Measurements from ENCODE around the gene SWAP70.
"Not testable (repeated sequence)": the region's sequence is repeated elsewhere in the genome, so short reads cannot be mapped to it uniquely, and the experiment has no call there.

Gene SWAP70

GRCh38 chr11:9722893-9723292 is 59.0 kb downstream of the SWAP70 start:
- DNase-seq (ENCODE audit: low read depth), result no peak

DNA sequence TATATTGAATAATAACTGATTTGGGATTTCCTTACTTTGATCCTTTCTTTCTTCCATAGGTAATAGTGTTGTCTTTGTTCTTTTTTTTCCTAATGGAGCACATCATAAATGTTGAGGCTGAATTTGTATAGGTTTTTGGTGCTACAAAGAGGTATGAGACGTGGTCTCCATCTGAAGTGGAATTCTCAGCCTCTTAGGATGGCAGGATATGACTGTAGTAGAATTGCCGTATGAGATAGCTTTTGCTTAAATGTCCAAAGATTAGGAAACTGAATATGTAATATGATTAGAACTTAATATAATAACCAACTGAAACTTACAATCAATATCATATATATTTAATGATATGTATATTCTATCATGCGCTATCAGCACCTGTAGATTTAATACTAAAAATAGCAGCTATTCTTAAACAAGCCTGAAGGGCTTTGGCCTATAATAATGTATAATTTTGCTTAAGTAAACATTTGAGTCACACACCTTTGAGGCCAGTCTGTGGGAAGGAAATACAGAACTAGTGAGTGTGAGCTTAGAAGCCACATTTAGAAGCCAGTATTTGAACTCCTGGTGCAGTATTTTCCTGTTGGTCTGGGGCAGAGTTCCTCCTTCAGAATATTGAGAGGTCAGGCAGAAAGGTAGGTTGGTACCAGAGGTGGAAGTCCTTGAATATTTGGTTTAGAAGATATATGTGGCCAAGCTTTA is 62.6 kb downstream of the SWAP70 start:
- no peak for DNase-seq (ENCODE audit: low read depth)

GRCh38 chr11:9728058-9728457 is 64.2 kb downstream of the SWAP70 start:
- no peak for DNase-seq (ENCODE audit: low read depth)

- DNase-seq (ENCODE audit: low read depth), result no peak
These were observed 67.4 kb downstream of the SWAP70 start for GRCh38 chr11:9731256-9731655.

DNA sequence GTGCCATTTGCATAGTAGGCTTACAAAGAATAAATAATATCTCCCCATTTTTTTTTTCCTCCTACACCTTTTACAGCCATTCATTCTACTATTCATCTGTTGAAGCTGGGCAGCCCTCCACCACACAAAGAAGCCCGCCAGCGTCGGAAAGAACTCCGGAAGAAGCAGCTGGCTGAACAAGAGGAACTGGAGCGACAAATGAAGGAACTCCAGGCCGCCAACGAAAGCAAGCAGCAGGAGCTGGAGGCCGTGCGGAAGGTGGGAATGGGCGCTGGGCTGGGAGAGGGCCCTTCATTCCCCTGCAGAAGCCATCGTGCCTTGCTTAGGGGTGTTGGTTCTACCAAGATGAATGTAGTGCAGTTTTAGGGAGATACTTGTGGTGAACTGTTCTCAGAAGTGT is 68.6 kb downstream of the SWAP70 start:
- no peak for DNase-seq (ENCODE audit: low read depth)

- no peak for DNase-seq (ENCODE audit: low read depth)
These were observed 69.3 kb downstream of the SWAP70 start for GRCh38 chr11:9733212-9733611.

DNA sequence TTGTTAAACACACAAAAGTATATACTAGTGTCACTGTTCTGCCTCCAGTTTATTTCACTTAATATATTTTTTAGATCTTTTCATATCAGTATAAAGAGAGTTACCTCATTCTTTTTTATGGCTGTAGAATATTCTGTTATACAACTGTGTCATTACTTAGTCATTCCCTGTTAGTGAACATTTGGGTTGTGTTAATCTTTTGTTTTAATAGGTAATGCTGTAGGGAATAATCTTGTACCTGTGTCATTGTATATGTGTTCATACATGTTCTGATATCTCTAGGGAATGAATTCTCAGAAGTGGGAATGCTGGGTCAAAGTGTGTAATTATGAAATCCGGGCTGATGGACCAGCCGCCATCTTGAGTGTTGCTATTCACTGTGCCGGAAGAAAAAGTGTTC is 71.4 kb downstream of the SWAP70 start:
- DNase-seq (ENCODE audit: low read depth), result no peak

GRCh38 chr11:9735919-9736318 is 72.0 kb downstream of the SWAP70 start:
- no peak for DNase-seq (ENCODE audit: low read depth)

DNA sequence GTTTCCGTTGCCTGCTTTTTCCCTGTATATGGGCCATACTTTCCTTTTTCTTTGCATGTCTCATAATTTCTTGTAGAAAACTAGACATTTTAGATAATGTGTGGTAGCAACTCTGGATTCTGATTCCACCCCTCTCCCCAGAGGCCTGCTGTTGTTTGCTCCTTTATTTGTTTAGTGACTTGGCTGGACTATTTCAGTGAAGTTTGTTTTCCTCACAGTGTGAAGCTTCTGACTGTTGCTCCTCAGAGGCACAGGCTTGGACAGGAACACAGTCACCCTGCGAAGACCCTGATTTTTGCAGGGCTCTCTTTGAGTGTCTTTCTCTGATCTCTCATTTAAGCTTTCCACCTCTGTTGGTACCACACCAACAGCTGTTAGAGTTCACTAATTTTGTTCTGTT is 72.5 kb downstream of the SWAP70 start:
- no peak for DNase-seq (ENCODE audit: low read depth)

DNA sequence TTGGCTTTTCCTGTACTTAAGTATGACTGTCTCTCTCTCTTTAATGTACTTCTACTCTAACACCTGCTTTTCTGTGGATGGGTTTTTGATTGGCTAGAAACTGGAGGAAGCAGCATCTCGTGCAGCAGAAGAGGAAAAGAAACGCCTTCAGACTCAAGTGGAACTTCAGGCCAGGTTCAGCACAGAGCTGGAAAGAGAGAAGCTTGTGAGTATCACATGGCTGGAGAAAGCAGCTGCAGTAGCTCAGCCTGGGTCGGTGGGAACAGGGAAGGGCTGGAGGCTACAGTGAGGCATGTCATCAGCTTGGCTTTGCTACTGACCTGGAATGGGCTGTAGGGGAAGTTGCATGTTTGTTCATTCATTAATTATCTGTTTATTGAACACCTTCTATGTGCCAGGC is 74.2 kb downstream of the SWAP70 start:
- DNase-seq (ENCODE audit: low read depth), result no peak

DNA sequence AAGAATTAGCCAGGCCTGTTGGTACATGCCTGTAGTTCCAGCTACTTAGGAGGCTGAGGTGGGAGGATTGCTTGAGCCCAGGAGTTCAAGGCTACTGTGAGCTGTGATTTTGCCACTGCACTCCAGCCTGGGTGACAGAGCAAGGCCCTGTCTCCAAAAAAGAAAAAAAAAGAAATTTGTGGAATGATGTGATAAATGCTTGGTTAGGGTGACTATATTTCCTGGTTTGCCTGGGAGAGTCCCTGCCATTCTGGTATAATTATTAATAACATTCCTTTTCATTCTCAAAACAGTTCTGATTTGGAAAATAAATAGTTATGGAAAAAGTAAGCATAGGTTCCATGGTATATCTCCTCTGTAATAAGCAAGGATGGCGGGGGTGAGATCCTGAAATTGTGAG is 74.8 kb downstream of the SWAP70 start:
- no peak for DNase-seq (ENCODE audit: low read depth)

DNA sequence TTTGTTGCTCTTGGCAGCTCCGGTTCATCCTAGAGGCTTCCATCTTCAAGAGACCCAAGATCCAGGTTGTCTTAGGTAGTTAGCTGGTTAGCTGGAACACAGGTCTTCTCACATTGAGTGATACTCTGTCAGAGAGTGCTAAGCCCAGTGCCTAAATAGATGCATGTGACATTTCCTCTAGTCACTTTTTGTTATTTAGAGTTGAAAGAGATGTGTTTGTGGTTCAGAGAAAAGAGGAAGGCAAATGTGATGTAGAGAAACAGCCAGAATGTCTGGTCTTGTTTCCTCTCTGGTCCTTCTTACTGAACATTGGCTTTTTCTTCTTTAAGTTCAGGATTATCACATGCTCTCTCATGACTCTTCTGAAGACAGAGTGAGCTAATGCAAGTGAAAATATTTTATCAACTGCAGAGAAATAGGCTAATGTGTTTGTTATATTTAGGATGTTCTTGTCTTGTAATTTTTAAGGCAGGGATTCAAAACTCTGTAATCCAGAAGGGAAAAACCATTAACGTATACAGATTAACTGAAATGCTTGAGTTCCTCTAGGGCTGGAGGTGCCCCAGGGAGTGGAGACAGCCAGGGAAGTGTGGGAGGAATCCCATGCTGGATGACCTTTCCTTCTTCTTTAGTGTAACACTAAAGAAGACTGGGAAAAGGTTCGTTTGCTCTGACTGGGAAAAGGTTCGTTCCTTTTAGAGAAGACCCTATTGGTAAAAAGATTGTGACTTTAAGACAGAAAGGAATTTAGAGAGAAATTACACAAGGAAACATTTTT is 75.4 kb downstream of the SWAP70 start:
- no peak for DNase-seq (ENCODE audit: low read depth)

- no peak for DNase-seq (ENCODE audit: low read depth)
These were observed 76.5 kb downstream of the SWAP70 start for GRCh38 chr11:9740202-9740883.

DNA sequence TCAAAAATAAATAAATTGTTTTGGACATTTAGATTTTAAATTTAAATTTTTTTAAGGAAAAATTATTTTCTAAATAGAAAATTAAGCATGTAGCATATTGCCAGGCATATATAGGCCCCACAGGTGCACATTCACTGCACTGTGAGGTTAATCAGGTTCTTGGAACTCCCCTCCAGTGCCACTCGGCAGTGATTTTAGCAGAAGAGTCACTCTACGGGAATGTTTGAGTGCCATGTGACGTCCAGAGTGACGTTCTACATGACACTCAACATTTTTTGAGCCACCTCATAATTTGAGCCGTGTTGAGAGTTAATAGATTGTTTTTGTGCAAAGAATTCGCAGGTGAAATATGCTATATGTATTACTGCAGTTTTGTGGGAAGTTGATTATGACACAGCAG is 77.4 kb downstream of the SWAP70 start:
- no peak for DNase-seq (ENCODE audit: low read depth)

DNA sequence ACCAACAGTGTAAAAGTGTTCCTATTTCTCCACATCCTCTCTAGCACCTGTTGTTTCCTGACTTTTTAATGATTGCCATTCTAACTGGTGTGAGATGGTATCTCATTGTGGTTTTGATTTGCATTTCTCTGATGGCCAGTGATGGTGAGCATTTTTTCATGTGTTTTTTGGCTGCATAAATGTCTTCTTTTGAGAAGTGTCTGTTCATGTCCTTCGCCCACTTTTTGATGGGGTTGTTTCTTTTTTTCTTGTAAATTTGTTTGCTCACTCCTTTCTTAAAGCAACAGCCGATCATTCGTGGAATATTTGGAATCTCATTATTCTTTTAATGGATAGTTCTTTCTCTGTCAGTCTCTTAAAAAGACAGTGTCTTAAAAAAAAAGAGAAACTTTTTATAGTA is 79.6 kb downstream of the SWAP70 start:
- DNase-seq (ENCODE audit: low read depth), result not testable (repeated sequence)

DNA sequence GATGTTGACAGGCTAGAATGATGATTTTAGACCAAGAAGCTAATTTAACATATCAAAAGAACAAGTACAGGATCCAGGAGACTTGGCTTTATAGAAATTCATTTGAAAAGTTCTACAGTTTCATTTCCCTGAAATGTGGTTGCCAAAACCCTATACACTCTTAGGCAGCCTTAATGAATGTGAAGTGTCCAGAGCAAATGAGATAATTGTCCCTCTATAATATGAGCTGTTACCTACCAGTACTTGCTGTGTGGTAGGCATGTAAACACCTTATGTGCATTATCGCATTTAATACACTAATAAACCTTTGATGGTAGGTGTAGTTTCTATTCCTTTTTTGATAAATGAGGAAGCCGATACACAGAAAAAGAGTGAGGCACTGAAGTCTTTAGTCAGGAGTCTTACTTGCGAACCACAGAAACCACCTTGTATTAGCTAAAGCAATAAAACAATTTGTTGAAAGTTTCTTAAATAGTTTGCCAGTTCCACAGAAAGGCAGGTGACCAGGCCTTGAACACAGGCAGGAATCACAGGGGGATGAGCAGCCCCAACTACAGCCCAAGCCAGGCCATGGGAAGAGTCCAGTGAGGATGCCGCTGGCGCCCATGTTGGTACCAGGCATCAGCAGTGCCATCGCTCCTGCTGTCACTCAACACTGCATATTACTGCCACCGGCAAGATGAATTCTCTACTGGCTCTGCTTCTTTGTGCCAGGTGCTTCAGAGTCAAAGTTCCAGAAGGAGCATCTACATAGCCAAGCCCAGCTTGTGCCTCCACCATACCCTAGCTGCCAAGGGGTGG is 81.7 kb downstream of the SWAP70 start:
- DNase-seq (ENCODE audit: low read depth), result no peak

- DNase-seq (ENCODE audit: low read depth), result no peak
These were observed 83.4 kb downstream of the SWAP70 start for GRCh38 chr11:9747229-9747628.

DNA sequence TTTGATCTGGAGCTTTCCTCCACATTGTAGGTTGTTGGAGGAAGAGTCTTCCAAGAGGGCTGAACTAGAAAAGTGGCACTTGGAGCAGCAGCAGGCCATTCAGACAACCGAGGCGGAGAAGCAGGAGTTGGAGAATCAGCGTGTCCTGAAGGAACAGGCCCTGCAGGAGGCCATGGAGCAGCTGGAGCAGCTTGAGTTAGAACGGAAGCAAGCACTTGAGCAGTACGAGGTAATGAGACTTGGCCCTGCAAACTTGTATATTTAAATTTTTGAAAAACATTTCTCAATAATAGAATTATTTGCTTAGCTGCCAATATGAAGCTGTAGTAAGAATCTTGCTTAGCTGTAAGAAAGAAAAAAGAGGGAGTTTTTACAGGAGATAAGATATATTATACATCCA is 84.0 kb downstream of the SWAP70 start:
- no peak for DNase-seq (ENCODE audit: low read depth)

GRCh38 chr11:9748361-9748970 is 84.6 kb downstream of the SWAP70 start:
- no peak for DNase-seq (ENCODE audit: low read depth)

GRCh38 chr11:9750551-9750950 is 86.7 kb downstream of the SWAP70 start:
- DNase-seq (ENCODE audit: low read depth), result no peak

DNA sequence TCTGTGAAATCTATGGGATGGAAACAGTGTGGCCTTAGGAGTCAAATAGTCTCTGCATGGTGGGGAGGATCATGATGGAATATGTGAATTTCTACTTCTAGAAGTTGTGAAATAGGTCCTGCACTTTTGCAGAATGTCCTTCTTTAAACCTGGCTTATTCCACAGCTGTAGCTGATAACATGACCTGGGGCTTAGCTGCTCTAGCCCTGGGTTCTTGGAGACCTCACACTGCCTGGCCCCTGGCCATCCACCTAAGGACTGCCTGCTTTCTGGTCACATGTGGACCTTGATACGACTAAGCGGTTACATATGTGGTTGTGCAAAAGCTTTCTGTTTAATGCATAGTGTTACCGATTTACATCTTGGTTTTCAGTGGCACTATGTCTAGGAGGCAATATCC is 88.2 kb downstream of the SWAP70 start:
- no peak for DNase-seq (ENCODE audit: low read depth)

- DNase-seq (ENCODE audit: low read depth), result no peak
These were observed 89.1 kb downstream of the SWAP70 start for GRCh38 chr11:9753021-9753420.

All from activated T-helper 1 cell treated with Interleukin-2 at 50 U/mL for 16 hours (primary cell).